Fibroblast of lung (primary cell): ENCODE results near the gene IRF9. TPM values are rescaled to one million over a fixed set of nuclear protein-coding genes. Genes with fewer than 3 reads are reported as not detected.

Experiments used
- DNase-seq, 2 donors: peaks; one replicate each; pipeline versions ENCODE4 v3.0.0 to v3.0.0-alpha.2; 2010; ENCODE audit warnings: low read depth in 2 of 2
- H2AFZ ChIP-seq: 2 replicates; pipeline ENCODE4 v1.5.1; 2012; ENCODE audit warnings: low read length, control low read depth, inconsistent platforms
- H3K27ac ChIP-seq: 2 replicates; pipeline ENCODE4 v1.5.1; 2011; ENCODE audit warnings: low read length, control low read depth; ENCODE audit not compliant: insufficient read depth
- H3K27me3 ChIP-seq: 2 replicates; pipeline ENCODE4 v1.5.1; 2011; ENCODE audit warnings: mild to moderate bottlenecking, low read length; ENCODE audit not compliant: control insufficient read depth, insufficient read depth
- H3K36me3 ChIP-seq: 2 replicates; pipeline ENCODE4 v1.5.1; 2011; ENCODE audit warnings: low read length; ENCODE audit not compliant: control insufficient read depth, insufficient read depth
- H3K4me1 ChIP-seq: 2 replicates; pipeline ENCODE4 v1.5.1; 2011; ENCODE audit warnings: low read length; ENCODE audit not compliant: control insufficient read depth, insufficient read depth; ENCODE audit errors: extremely low read depth
- H3K4me2 ChIP-seq: 2 replicates; pipeline ENCODE4 v1.5.1; 2011; ENCODE audit warnings: low read length, control low read depth; ENCODE audit not compliant: insufficient read depth; ENCODE audit errors: extremely low read depth
- H3K4me3 ChIP-seq, 4 experiments: fragments of 200-600 bp in 1 of 4; sonication (generic) in 1 of 4; replicated peaks in 1 of 4; 2 replicates each; pipeline ENCODE4 v1.5.1; 2011 to 2016; ENCODE audit warnings: low read length in 4 of 4, low read depth in 3 of 4, mild to moderate bottlenecking in 3 of 4, control low read depth in 2 of 4, inconsistent platforms in 1 of 4, mixed read lengths in 1 of 4; ENCODE audit not compliant: insufficient read depth in 1 of 4; ENCODE audit errors: control extremely low read depth in 1 of 4
- H3K79me2 ChIP-seq: 2 replicates; pipeline ENCODE4 v1.5.1; 2012; ENCODE audit warnings: mild to moderate bottlenecking, low read length, inconsistent platforms; ENCODE audit not compliant: control insufficient read depth, insufficient read depth
- H3K9ac ChIP-seq: 2 replicates; pipeline ENCODE4 v1.5.1; 2011; ENCODE audit warnings: mild to moderate bottlenecking, low read length, control low read depth; ENCODE audit not compliant: insufficient read depth
- H3K9me3 ChIP-seq: 2 replicates; pipeline ENCODE4 v1.5.1; 2012; ENCODE audit warnings: low read depth, low read length; ENCODE audit not compliant: control insufficient read depth, insufficient read depth
- H4K20me1 ChIP-seq: 2 replicates; pipeline ENCODE4 v1.5.1; 2011; ENCODE audit warnings: low read length; ENCODE audit not compliant: control insufficient read depth, insufficient read depth; ENCODE audit errors: extremely low read depth
- EZH2 ChIP-seq: IDR thresholded peaks from 2 replicates; pipeline ENCODE4 v1.5.1; 2012; ENCODE audit warnings: low read length, control low read depth, mild to moderate bottlenecking; ENCODE audit errors: missing control alignments
- polyA plus RNA-seq, 2 donors: library from polyadenylated mRNA; depleted of rRNA in 1 of 2; stranded (reverse) in 1 of 2; unstranded in 1 of 2; fragments of >200 nt; gene quantifications; 2 replicates each; pipeline ENCODE4 v1.2.1, GENCODE V29; 2011 to 2012; ENCODE audit warnings: missing spikeins in 1 of 2
- total RNA-seq: library from RNA; depleted of rRNA; stranded (reverse); fragments of >200 nt; gene quantifications from 2 replicates; pipeline ENCODE4 v1.2.1, GENCODE V29; 2014
- TF ChIP-seq, protein P1 (sequence below), 2 donors: IDR thresholded peaks in 1 of 2; conservative IDR thresholded peaks in 1 of 2; 1 replicate in 1 of 2; 2 replicates in 1 of 2; pipeline ENCODE4 v1.5.1; 2011 to 2012; ENCODE audit warnings: low read length in 2 of 2, control low read depth in 1 of 2, inconsistent platforms in 1 of 2, low read depth in 1 of 2, mild to moderate bottlenecking in 1 of 2

The IRF9 gene
- total and polyA plus RNA-seq, 2 donors (not counting 1 experiment from before 2014, with no cell fraction given): 79.9 to 142 TPM

DNA sequence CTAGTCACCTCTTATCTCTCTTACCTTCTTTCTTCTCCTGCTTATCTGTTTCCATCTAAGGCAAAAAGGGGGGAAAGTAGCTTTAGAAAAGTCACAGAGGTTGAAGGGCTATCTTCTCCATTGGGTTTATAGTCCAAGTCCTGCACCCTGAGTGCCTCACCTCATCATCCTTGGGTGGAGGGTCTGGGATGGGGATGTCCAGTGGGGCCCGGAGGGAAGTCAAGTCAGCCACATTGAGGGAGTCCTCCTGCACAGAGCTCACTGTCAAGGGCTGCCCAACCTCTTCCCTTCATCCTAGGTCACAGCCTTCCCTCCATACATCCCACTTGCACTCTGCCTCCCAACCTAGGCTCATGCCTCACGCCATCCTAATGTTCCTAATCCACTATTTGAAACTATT, 15.8 kb upstream of the IRF9 start:
- Histone ChIP-seq H3K27ac (no peak overlapping the region), H3K4me2 (peak overlapping the region; percentile 81), H3K9me3 (no peaks in the 10 kb centered on the region), H2AFZ (no peak overlapping the region), H4K20me1 (no peaks in the 10 kb centered on the region), H3K36me3 (peaks cover 8% of the 10 kb centered on the region), H3K9ac (no peak overlapping the region), H3K79me2 (peaks cover 37% of the 10 kb centered on the region), H3K4me1 (peaks cover 10% of the 10 kb centered on the region), H3K27me3 (no peaks in the 10 kb centered on the region), H3K4me3 (peak overlapping the region; percentile 87 to 98 (median 94))
- no peak for TF ChIP-seq EZH2
- TF ChIP-seq, protein P1, sequence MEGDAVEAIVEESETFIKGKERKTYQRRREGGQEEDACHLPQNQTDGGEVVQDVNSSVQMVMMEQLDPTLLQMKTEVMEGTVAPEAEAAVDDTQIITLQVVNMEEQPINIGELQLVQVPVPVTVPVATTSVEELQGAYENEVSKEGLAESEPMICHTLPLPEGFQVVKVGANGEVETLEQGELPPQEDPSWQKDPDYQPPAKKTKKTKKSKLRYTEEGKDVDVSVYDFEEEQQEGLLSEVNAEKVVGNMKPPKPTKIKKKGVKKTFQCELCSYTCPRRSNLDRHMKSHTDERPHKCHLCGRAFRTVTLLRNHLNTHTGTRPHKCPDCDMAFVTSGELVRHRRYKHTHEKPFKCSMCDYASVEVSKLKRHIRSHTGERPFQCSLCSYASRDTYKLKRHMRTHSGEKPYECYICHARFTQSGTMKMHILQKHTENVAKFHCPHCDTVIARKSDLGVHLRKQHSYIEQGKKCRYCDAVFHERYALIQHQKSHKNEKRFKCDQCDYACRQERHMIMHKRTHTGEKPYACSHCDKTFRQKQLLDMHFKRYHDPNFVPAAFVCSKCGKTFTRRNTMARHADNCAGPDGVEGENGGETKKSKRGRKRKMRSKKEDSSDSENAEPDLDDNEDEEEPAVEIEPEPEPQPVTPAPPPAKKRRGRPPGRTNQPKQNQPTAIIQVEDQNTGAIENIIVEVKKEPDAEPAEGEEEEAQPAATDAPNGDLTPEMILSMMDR (conservative IDR thresholded peaks at IDR 0.05 in 1 of 2, IDR thresholded peaks at IDR 0.05 in 1 of 2; ENCODE audit: low read depth in 1 of 2, low read length in 2 of 2): no peak
- DNase-seq: no peak

DNA sequence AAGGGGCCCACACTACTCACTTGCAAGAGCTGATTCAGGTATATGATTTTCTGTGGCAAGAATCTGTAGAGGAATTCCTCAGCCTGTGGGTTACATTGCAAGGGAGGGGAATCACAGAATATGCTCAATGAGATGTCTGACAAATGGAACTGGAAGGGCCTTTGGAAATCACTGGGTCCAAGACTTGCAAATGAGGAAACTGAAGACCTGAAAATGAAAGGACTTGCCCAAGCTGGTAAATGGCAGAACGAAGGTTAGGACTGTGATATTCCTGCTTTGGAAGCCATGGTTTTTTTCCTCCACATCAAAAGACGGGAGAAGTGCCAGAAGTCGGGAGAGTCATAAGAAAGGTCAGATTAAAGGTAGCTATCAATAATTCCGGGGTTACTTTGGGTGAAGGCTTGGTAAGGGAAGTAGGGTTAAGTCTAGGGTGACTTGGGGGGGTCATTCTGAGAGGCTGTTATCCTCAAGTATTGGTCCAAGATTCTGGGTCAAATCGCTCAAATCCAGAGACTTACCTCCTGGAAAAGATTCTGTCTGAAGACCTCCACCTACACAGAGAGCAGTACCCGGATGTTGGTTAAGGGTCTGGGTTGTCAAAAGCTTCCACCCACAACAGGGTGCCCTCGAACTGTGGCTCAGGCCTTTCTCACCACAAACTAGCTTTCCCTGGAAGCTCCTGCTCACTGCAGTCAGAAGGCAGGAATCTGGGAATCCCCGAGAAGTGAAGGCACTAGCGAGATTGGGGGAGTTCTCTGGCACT, 15.2 kb upstream of the IRF9 start:
- TF ChIP-seq, protein P1 (conservative IDR thresholded peaks at IDR 0.05 in 1 of 2, IDR thresholded peaks at IDR 0.05 in 1 of 2; ENCODE audit: low read depth in 1 of 2, low read length in 2 of 2): no peak
- no peak for TF ChIP-seq EZH2
- H3K9me3 ChIP-seq: no peaks in the 10 kb centered on the region
- peaks cover 35% of the 10 kb centered on the region for H3K79me2 ChIP-seq
- H3K4me2 ChIP-seq: peak overlapping the region; percentile 81
- peak overlapping the region; percentile 69 for H3K9ac ChIP-seq
- H3K4me3 ChIP-seq: peak overlapping the region; percentile 87 to 98 (median 94)
- H3K27me3 ChIP-seq: no peaks in the 10 kb centered on the region
- peak overlapping the region; percentile 75 for H2AFZ ChIP-seq
- DNase-seq: peak in 1 of 2 donors; percentile 75
- peaks cover 12% of the 10 kb centered on the region for H3K36me3 ChIP-seq
- peak overlapping the region; percentile 79 for H3K27ac ChIP-seq
- no peaks in the 10 kb centered on the region for H4K20me1 ChIP-seq
- H3K4me1 ChIP-seq: peaks cover 10% of the 10 kb centered on the region

DNA sequence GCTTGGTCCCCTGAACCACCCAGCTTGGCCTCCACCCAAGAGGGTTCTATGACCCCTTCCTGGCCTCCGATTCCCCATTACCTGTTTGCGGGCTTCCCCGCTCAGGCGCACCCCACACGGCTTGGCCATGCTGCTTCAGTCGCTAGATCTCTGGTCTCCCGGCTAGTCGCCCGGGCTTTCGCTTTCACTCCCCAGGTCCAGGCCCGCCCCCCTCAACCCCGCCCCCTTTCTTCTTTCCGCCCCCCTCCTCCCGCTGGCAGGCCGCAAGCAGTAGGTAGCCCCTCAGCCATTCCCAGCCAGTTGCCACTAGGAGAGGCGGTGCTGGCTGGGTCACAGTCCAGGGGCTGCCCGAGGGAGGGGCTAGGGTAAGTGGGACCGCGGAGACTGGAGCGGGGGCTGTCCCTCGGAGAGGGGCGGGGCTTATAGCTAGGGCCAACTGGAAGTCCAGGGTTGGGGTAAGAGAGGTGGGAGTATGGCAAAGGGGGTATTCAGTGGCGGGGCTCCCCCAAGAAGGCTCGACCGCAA, 14.6 kb upstream of the IRF9 start, which contains the start of gene PSME2:
PSME2 (minus strand) TSS at position 158 of the 525 bp plus-strand sequence; CDS start at position 129, 29 bp downstream.
- Histone ChIP-seq H3K4me1 (peaks cover 10% of the 10 kb centered on the region), H3K27me3 (no peaks in the 10 kb centered on the region), H2AFZ (peak within 1 kb of the TSS; percentile 76), H3K79me2 (peaks cover 32% of the 10 kb centered on the region), H3K27ac (peak within 1 kb of the TSS; percentile 79), H3K4me2 (peak within 1 kb of the TSS; percentile 86), H3K9me3 (no peaks in the 10 kb centered on the region), H3K9ac (peak within 1 kb of the TSS; percentile 76), H3K36me3 (peaks cover 18% of the 10 kb centered on the region), H4K20me1 (no peaks in the 10 kb centered on the region), H3K4me3 (peak within 1 kb of the TSS; percentile 87 to 98 (median 94))
- no peak for TF ChIP-seq EZH2
- TF ChIP-seq, protein P1 (conservative IDR thresholded peaks at IDR 0.05 in 1 of 2, IDR thresholded peaks at IDR 0.05 in 1 of 2; ENCODE audit: low read depth in 1 of 2, low read length in 2 of 2): no peak
- DNase-seq: peak; percentile 96 to 98
